Stimulated activated CD4-positive, alpha-beta T cell treated with anti-CD3 and anti-CD28 coated beads, Interleukin-4, amount 100 ng/mL, for 24 hours (primary cell): ENCODE data around the gene CENPM.
A peak's percentile ranks its signal among the peaks of the same experiment; 100 is the strongest.

Experiments
- DNase-seq: peaks from one replicate; pipeline ENCODE4 v3.0.0-alpha.2; 2020

The CENPM gene

DNA sequence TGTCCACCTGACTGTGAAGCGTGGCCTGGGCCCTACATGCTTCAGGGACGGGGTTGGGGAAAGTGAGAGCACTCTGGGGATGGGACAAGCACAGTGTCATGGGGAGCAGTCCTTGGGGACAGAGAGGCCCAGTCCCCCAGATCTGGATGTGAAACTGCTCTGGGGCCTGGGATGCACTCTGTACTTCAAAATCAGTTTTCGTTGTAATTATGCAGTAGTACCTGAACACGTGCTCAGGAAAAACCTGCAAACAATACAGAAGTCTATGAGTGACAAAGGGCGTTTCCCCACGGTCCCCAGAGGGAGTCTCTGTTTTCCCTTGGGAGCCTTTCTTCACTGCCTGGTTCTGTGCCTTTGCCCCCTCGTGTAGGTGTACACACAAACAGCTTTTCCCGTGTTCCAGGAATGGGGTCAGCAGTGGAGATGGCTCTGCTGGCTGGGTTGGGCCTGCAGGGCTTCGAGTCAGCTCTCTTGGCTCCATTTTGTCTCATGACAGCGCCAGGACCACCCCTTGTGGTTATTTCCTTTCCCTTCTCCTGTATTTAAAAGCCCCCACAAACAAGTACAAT is 15.2 kb downstream of the CENPM start:
- DNase-seq, result no peak

DNA sequence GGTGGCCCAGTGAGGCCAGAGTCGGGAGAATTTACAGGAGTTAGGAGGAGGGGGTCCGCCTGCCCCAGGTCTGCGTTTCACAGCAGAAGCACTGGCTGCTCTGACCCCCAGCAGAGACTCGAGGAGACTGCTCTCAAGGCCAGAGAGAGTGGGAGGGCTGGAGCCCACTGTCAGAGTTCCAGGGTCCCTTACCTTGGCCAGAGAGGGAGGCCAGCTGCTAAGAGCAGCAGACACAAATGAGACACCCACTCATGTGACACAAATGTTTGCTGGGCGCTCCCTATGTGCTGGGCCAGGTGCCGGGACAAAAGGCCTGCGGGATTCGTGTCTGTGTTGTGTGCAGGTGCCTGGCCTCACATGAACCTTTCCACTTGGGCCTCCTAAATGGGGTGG is 17.5 kb downstream of the CENPM start:
- no peak for DNase-seq

DNA sequence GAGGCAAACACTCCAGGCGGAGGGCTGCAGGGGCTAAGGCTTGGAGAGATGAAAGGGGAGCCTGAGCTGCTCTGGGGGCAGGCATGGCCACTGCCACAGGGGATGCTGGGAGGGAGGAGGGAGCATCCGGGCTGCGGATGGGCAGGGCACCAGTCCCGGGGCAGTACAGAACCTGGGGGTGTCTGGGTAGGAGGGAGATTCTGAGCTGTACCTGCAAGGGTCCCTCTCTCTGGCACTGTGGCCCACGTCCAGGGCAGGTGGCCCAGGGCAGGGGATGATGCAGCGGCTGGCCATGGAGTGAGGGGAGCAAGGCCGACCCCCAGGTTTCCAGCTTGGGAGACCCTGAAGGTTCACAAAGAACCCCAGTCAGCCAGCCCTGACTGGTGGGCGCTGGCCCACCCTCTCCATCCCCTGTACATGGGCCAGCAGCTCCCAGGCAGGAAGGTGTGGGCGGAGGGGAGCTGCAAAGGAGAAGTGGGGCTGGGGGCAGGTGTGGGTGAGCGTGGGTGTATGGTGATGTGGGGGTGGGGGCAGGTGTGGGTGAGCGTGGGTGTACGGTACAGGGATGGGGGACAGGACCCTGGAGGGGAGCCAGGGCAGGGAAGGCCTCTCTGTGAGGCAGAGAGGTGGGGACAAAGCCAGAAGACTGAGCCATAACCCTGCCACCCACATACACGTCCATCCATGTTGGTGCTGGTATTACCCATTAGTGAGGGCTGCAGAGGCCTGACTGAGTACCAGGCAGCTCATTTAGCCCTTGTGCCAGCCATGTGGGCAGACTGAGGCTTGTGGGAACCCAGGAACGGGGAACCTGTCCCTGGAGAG is 18.1 kb downstream of the CENPM start:
- no peak for DNase-seq

DNA sequence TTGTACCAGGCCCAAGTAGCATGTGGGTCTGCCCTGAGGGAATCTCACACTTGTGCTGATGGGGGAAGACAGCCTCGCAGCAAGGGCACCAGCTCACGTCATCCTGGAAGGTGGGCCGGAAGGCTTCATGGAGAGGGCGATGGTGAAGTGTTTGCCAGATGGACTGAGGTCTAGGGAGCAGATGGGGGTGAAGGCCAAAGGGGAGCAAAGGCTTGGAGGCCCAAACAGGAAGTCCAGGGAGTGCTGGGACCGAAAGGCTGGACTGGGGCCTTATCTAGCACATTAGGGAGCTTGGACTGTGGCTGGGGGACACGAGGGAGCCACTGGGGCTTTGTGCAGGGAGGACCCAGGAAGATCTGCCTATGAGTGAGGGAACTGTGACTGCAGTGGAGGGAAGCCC is 19.1 kb downstream of the CENPM start:
- no peak for DNase-seq

DNA sequence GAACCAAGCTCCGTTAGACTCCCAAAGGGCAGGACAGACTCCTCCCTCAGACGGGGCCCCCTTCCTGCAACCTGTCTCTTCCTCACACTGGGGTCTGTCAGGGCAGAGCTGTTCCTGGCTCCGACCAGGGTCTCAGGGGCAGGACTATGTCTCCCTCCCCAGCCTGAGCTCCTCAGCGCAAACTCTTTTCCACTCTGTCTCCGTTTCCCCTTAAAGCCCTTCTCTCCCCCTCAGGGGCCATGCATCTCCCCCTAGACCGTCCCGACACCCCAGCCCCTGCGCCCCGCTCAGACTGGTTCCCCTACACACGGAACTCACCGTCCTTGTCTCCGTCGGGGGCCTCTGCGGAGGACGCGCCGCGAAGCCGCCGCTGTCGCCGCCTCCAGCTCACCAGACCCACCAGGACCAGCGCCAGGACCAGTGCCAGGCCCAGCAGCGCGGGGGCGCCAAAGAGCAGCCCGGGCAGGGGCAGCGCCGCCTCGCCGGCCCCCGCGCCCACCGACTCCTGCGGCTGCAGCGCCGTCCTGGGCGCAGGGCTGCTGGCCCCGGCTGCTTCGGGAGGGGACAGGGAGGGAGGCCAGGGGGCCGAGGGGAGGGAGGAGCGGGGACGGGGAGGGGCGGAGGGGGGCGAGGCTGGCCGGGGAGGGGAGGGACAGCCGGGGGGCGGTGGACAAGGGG is 21.0 kb downstream of the CENPM start:
- peak; percentile 80 for DNase-seq

GRCh38 chr22:41923595-41924276 is 23.2 kb downstream of the CENPM start:
- DNase-seq, result no peak

DNA sequence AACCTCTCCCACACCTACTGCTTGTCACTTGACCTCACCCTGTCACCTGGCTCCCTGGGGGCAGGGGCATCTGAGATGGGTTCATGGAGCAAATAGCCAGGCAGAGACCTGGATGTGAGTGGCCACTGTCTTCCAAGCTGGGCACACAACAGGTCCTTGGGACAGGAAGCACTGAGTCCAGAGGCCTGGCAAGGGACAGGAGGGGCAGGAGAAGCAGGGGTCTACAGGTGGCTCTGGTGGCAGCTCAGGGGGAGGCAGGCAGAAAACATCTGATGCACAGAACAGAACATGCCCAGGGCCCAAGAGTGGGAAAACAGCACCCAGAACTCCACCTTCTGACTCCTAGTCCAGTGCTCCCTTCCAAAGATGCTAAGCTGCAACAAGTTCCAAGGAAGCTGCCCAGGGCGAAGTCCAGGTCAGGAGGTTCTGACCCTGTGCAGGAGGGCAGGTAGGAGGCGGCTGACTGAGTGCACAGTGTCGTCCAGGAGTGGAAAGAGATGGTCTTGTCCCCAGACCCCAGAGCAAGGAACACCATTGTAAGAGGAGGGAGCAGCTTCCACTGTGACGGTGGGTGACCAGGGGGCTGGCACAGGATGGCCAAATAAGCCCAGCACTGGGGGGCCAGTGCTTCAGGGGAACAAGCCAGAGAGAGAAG is 23.9 kb downstream of the CENPM start:
- no peak for DNase-seq

DNA sequence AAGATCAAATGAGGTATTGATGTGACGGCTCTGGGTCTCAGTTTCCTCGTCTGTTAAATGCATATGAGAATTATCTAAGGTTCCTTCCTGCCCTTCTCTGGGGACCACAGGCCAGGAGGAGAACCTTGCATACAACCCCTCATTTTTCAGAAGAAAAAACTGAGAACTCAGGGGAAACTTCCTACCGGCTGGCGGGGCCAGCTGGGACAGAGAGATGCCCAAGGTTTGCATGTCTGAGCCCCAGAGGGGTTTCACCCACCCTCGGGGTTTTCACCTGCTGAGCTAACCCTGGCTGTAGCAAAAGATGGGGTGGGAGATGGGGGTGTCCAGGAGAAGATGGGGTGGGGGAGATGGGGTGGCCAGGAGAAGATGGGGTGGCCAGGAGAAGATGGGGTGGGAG is 24.6 kb downstream of the CENPM start:
- DNase-seq, result no peak

GRCh38 chr22:41920271-41920976 is 26.5 kb downstream of the CENPM start:
- no peak for DNase-seq

DNA sequence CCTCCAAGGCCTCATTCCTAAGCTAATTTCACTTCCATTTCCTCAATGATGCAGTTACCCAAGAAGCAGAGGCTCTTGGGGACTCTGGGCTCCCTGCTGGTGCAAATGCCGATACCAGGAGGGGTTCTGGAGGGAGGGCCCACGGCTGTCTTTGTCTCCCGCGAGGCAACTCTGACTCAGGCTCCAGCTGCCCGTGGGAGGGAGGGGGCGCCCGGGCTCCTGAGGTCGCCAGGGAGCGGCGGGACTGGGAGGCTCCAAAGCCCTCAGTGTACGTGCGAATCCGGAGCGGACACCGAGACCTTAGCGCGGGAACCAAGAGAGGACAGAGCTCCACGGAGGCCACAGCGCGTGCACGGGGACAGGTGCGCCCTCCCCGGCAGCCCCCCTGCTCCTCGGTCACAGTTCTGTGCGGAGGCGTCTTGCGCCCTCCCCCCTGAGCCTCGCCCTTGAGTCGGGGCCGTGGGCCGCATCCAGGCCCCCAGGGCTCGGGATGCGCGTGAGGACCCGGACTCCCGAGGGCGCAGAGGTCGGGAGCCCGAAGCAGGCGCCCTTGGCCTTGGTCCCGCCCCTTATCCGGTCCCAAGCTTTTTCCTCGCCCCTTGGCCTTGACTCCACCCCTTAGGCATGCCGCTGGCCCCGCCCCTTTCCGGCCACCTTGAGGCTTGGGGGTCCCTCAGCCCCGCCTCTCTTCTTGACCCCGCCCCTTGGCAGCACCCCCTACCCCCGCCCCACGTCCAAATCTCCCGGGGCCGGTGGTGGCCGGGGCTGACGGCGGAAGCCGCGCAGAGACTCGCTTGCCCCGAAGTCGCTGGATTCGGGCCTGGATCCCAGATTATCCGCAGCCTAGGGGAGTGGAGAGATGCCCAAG is 27.4 kb downstream of the CENPM start:
- peak; percentile 45 for DNase-seq

GRCh38 chr22:41917903-41918791 is 28.8 kb downstream of the CENPM start:
- DNase-seq, result no peak

DNA sequence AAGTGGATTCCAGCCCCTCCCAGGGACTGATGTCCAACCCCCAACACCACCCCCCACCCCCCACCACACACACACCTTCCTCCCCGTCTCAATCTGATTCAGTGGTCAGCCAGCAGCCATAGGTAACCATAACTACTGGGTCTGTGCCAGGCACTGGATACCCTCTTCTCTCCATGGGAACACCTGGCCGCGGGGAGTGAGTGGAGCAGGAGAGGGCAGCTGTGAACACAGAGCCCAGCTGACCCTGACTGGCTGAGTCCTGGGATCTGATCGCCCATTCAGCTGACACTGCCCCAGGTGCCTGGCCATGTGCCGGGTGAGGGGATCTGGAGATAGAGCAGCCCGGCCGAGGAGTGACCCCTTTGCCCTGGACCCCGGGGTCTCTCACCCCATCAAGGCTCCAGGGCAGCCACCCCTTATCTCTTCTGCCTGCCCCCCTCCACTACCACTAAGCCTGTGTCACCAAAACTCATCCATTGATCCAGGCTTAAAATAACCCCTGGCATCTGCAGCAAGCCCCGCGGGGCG is 29.5 kb downstream of the CENPM start:
- no peak for DNase-seq

- no peak for DNase-seq
Measured at GRCh38 chr22:41916745-41917358, 30.1 kb downstream of the CENPM start.

DNA sequence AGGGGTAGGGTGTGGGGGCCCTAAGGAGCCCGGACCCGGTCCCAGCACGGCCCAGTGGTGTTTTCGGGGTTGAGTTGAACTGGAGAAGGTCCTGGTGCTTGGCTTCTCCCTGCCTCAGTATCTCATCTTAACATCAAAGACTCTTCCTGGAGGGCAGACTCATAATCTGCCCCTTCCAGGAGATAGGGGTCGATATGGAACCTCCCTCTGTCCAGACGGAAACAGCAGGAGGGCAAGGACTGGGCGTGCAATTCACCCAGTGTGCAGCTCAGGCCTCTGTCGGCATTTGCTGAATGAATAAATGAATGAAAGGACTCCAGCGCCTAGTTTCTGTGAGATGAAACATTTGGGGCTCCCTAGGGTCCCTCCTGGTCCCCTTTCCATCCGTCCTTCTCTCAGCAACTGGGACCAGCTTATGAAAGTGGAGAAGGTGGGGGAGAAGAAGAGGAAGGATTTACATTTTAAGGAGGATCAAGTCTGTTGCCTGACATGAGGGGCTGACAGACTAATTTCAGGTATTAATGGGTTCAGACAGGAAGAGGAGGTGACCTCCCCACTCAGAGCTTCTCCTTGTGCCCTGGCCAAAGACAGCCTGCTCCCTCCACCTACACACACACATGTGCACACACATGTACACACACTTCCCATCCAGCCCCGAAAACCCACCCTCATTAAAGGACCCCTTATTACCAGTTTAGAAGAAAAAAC is 31.0 kb downstream of the CENPM start:
- DNase-seq, result no peak

DNA sequence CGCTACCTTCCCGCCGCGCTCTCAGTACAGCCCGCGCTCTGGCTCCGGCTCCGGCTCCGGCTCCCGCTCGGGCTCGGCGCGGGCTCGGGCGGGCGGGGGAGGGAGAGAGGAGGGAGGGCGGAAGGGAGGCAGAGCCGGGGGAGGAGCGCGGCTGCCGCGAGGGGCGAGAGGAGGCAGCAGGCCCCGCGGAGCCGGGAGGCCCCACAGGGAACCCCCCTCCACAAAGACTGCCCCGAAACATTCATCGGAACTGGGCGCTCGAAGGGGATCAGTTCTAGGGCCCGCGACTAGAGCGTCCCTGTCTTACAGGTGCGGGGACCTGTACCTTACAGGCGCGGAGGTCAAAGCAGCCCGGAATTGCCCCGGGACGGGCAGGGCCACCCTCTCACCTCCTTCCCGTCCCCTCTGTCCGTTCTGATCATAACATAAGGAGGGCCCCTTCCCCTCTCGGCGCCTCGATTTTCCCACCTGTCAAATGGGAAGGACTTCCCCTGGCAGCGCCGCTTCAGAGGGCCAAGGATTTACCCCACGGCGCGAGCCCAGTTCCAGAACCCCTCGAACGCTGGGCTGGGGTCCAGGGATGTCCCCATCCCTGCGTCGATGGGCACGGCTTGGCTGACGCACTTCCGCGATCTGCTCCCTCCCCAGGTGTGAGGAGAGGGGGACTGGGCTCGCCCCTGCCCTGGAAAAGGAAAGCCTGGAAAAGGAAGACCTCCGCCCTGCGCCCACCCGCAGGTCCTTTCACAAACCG is 31.7 kb downstream of the CENPM start, which contains the start of gene SHISA8:
SHISA8 (minus strand) TSS at position 40 of the 751 bp plus-strand sequence. CDS start 407 bp downstream, outside the sequence.
- peak; percentile 55 for DNase-seq

- DNase-seq, result no peak
Measured at GRCh38 chr22:41914611-41915034, 32.3 kb downstream of the CENPM start.

DNA sequence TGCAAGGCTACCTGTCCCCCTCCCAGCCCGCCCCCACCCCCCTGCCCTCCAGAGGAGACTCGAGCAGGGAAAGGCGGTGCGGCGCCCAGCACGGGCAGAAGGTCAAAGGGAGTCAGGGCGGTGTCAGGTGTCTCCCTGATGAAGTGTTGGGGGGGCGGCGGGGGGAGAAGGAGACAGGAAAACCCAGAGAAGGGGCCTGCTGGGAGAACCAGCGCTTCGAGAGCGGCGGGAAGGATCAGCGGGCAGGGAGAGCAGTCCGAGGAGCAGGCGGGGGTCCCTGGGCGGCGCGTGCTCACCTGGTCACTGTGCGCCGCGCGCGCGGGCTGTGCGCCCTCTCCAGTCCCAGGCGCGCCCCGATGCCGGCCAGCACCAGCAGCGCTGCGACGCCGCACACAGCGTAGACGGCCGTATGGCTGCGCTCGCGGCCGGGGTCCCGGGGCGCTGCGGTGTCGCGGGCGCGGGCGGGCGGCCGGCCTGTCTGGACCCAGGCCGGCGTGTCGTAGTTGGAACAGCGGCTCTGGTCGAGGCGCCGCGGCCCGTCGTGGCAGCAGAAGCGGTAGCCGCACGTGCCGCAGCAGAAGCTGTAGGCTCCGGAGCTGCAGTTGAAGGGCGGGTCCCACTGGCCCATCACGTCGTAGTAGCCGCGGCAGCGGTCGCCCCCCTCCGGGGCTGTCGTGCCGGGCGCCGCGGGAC is 33.0 kb downstream of the CENPM start:
- no peak for DNase-seq
